Panc1 (cell line): ENCODE measurements around the gene SCCPDH. TPM values are rescaled to one million over a fixed set of nuclear protein-coding genes. Genes with fewer than 3 reads are reported as not detected.

Source experiments
- ATAC-seq: fragments of 200-7000 bp; cut with Tn5 transposase; 2 replicates; pipeline ENCODE4 v1.9.1; 2020; ENCODE audit warnings: mild to moderate bottlenecking, moderate library complexity
- BruUV-seq: library from RNA; stranded (reverse); fragments of 400-500 nt; replicated peaks from 2 replicates; lab custom pipeline; 2021; lab: Mats Ljungman, UMichigan
- CTCF ChIA-PET: fragments of 300-600 bp; sonication (Branson Sonifier 250); formaldehyde crosslinking; loops from one replicate; lab custom pipeline; 2022; ENCODE audit warnings: antibody characterized with exemption; lab: Charles Lee
- POLR2A ChIA-PET: fragments of 300-600 bp; sonication (Branson Sonifier 250); formaldehyde crosslinking; loops from one replicate; lab custom pipeline; 2022; ENCODE audit warnings: antibody characterized with exemption; lab: Charles Lee
- DNase-seq: peaks from one replicate; pipeline ENCODE4 v3.0.0-alpha.2; 2010; ENCODE audit warnings: low read depth, low spot score
- H3K27ac ChIP-seq: 2 replicates; pipeline ENCODE4 v1.5.1; 2011; ENCODE audit warnings: mild to moderate bottlenecking, low read length, inconsistent platforms
- H3K27me3 ChIP-seq: fragments of 200-500 bp; sonication (Bioruptor generic); 2 replicates; pipeline ENCODE4 v1.6.0; 2014; ENCODE audit warnings: low read length, inconsistent platforms; ENCODE audit not compliant: control insufficient read depth, insufficient read depth
- H3K36me3 ChIP-seq: fragments of 200-500 bp; sonication (Bioruptor generic); 2 replicates; pipeline ENCODE4 v1.5.1; 2014; ENCODE audit warnings: inconsistent platforms, mild to moderate bottlenecking, low read length, moderate library complexity; ENCODE audit not compliant: control insufficient read depth, insufficient read depth
- H3K4me1 ChIP-seq: 2 replicates; pipeline ENCODE4 v1.5.1; 2011; ENCODE audit warnings: inconsistent platforms, mild to moderate bottlenecking, low read length, moderate library complexity; ENCODE audit not compliant: control insufficient read depth, insufficient read depth
- H3K4me3 ChIP-seq, 2 experiments: 2 replicates each; pipeline ENCODE4 v1.5.1; 2011 to 2012; ENCODE audit warnings: low read depth in 2 of 2, low read length in 2 of 2, mild to moderate bottlenecking in 2 of 2, inconsistent platforms in 1 of 2, moderate library complexity in 1 of 2
- H3K9me3 ChIP-seq: fragments of 200-500 bp; sonication (Bioruptor generic); 2 replicates; pipeline ENCODE4 v1.5.1; 2014; ENCODE audit warnings: low read depth, mild to moderate bottlenecking, inconsistent platforms, low read length, moderate library complexity; ENCODE audit not compliant: control insufficient read depth, insufficient read depth
- POLR2AphosphoS5 ChIP-seq: IDR thresholded peaks from 2 replicates; pipeline ENCODE4 v1.6.1; 2012; ENCODE audit warnings: mild to moderate bottlenecking, low read depth, low read length, moderate library complexity
- SIN3A ChIP-seq: IDR thresholded peaks from 2 replicates; pipeline ENCODE4 v1.6.1; 2012; ENCODE audit warnings: low read depth, mild to moderate bottlenecking, low read length, moderate library complexity, borderline replicate concordance; ENCODE audit not compliant: insufficient read depth
- TCF7L2 ChIP-seq: IDR thresholded peaks from 2 replicates; pipeline ENCODE4 v1.6.1; 2011; ENCODE audit warnings: mild to moderate bottlenecking, low read depth, low read length, inconsistent platforms
- in situ Hi-C: cut with HindIII; loops from 2 replicates; pipeline ENCODE4 v1.10.0; 2016; ENCODE audit warnings: low sequenced_read_pairs, low pct_unique_long_range_greater_than_20kb
- intact Hi-C: fragments of 100-400 bp; cut with micrococcal nuclease; formaldehyde crosslinking; loops from one replicate; pipeline ENCODE4 v1.10.0; 2022; ENCODE audit not compliant: unreplicated experiment
- total RNA-seq: library from RNA; stranded (reverse); gene quantifications from one replicate; pipeline ENCODE4 v1.2.1, GENCODE V29; 2021; ENCODE audit not compliant: unreplicated experiment
- TF ChIP-seq, protein P1 (sequence below): fragments of 450-650 bp; IDR thresholded peaks from 2 replicates; pipeline ENCODE4 v1.5.1; 2017; ENCODE audit warnings: mild to moderate bottlenecking
- TF ChIP-seq, protein P2 (sequence below), 2 experiments: IDR thresholded peaks; 2 replicates each; pipeline ENCODE4 v1.6.1; 2011 to 2012; ENCODE audit warnings: low read depth in 2 of 2, control low read depth in 1 of 2, low read length in 1 of 2, mild to moderate bottlenecking in 1 of 2, moderate library complexity in 1 of 2; ENCODE audit not compliant: insufficient read depth in 1 of 2

The SCCPDH gene
- total RNA-seq, 1 experiment from 2014 or later = 40.2 TPM

DNA sequence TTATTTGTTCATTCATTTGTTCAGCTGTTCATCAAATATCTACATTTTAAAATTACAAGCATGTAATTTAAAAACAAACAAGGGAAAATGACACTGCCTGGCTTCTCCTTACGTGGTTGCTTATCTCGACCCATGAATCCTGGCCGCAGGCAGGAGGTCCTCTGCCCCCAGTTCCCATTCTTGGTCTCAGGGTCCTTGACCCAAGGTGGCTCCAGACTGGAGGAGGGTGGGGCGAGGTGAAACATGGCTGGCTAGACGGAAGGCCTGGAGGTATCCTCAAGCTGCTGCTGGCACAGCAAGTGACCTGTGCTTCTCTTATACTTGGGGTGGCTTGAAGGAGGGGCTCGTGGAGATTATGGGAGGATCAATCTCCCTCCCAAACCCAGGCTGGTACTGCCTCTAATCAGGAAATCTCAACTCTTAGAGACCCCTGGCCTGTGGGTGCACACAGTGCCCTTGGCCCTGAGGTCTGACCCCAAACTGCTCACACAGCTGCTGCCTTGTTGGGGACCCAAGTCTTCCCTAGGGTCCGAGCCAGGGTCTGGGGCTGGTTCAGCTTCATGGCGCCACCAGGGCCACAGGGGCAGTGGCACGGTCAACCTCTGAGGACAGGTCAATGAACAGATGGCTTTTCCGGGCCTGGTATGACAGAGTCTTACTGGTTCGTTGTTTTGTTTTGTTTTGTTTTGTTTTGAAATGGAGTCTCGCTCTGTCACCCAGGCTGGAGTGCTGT, 63.7 kb downstream of the SCCPDH start:
- no TSS peak for BruUV-seq
- H3K4me3 ChIP-seq = no peak overlapping the region
- CTCF ChIA-PET = no interaction called here
- in situ Hi-C loops = no loop called here
- POLR2A ChIA-PET = interaction anchor here (0.5 kb wide), 1 partner anchor 149 kb away, joined by 3 read pairs; no protein-coding TSS in a partner anchor
- no peaks in the 10 kb centered on the region; the same call in 1 of the 2 replicates for H3K4me1 ChIP-seq
- TF ChIP-seq, protein P1, sequence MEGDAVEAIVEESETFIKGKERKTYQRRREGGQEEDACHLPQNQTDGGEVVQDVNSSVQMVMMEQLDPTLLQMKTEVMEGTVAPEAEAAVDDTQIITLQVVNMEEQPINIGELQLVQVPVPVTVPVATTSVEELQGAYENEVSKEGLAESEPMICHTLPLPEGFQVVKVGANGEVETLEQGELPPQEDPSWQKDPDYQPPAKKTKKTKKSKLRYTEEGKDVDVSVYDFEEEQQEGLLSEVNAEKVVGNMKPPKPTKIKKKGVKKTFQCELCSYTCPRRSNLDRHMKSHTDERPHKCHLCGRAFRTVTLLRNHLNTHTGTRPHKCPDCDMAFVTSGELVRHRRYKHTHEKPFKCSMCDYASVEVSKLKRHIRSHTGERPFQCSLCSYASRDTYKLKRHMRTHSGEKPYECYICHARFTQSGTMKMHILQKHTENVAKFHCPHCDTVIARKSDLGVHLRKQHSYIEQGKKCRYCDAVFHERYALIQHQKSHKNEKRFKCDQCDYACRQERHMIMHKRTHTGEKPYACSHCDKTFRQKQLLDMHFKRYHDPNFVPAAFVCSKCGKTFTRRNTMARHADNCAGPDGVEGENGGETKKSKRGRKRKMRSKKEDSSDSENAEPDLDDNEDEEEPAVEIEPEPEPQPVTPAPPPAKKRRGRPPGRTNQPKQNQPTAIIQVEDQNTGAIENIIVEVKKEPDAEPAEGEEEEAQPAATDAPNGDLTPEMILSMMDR = no peak
- no peak for TF ChIP-seq POLR2AphosphoS5
- TF ChIP-seq TCF7L2 = no peak
- TF ChIP-seq SIN3A = no peak
- TF ChIP-seq, protein P2, sequence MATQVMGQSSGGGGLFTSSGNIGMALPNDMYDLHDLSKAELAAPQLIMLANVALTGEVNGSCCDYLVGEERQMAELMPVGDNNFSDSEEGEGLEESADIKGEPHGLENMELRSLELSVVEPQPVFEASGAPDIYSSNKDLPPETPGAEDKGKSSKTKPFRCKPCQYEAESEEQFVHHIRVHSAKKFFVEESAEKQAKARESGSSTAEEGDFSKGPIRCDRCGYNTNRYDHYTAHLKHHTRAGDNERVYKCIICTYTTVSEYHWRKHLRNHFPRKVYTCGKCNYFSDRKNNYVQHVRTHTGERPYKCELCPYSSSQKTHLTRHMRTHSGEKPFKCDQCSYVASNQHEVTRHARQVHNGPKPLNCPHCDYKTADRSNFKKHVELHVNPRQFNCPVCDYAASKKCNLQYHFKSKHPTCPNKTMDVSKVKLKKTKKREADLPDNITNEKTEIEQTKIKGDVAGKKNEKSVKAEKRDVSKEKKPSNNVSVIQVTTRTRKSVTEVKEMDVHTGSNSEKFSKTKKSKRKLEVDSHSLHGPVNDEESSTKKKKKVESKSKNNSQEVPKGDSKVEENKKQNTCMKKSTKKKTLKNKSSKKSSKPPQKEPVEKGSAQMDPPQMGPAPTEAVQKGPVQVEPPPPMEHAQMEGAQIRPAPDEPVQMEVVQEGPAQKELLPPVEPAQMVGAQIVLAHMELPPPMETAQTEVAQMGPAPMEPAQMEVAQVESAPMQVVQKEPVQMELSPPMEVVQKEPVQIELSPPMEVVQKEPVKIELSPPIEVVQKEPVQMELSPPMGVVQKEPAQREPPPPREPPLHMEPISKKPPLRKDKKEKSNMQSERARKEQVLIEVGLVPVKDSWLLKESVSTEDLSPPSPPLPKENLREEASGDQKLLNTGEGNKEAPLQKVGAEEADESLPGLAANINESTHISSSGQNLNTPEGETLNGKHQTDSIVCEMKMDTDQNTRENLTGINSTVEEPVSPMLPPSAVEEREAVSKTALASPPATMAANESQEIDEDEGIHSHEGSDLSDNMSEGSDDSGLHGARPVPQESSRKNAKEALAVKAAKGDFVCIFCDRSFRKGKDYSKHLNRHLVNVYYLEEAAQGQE (IDR thresholded peaks at IDR 0.05; ENCODE audit: insufficient read depth in 1 of 2, low read depth in 2 of 2, low read length in 1 of 2) = no peak
- DNase-seq (no peak), ATAC-seq (no peak)
- no peaks in the 10 kb centered on the region for H3K36me3 ChIP-seq
- intact Hi-C loops = no loop called here
- H3K9me3 ChIP-seq = no peaks in the 10 kb centered on the region
- H3K27ac ChIP-seq = no peak overlapping the region
- H3K27me3 ChIP-seq = no peaks in the 10 kb centered on the region

DNA sequence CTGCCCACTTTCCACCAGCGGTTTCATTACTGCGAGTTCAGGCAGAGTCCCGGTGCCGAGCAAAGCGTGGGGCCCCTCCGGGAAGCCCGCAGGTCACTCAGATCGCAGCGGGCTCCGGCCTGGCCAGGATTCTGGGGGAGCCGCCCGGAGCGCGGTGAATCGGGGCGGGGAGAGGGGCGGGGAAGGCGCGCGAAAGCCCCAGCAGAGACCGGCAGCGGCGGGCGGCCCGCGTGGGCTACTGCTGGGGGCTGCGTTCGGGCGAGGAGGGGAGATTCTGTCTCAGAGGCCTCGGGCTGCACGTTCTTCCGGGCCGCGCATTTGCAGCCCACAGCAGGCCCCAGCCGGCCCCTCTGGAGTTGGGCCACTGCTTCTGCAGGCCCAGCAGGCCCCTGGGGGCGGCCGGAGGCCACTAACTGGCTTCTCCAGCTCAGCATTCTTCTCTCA, 64.7 kb downstream of the SCCPDH start:
- Histone ChIP-seq H3K27ac (no peak overlapping the region), H3K4me1 (no peaks in the 10 kb centered on the region; the same call in 1 of the 2 replicates), H3K36me3 (no peaks in the 10 kb centered on the region), H3K4me3 (no peak overlapping the region), H3K27me3 (no peaks in the 10 kb centered on the region), H3K9me3 (no peaks in the 10 kb centered on the region)
- POLR2A ChIA-PET = no interaction called here
- no peak for ATAC-seq
- TF ChIP-seq SIN3A (no peak), TCF7L2 (no peak)
- TF ChIP-seq, protein P1 = no peak
- in situ Hi-C loops (no loop called here), intact Hi-C loops (no loop called here)
- CTCF ChIA-PET = no interaction called here
- DNase-seq = no peak
- no TSS peak for BruUV-seq
